Neural progenitor cell (in vitro differentiated cells): ENCODE measurements around the gene LILRA6. TPM values are rescaled to one million over a fixed set of nuclear protein-coding genes. Genes with fewer than 3 reads are reported as not detected.

ENCODE experiments used
- DNase-seq: peaks from one replicate; pipeline ENCODE4 v3.0.0-alpha.2; 2016; ENCODE audit warnings: low spot score
- H2AFZ ChIP-seq: fragments of 200-600 bp; sonication (generic); replicated peaks from 2 replicates; pipeline ENCODE4 v1.6.1; 2016; ENCODE audit warnings: antibody characterized with exemption
- H3F3A ChIP-seq: fragments of 200-600 bp; sonication (generic); 2 replicates; pipeline ENCODE4 v1.6.1; 2016; ENCODE audit warnings: antibody characterized with exemption, low read depth
- H3K27ac ChIP-seq: fragments of 200-600 bp; sonication (generic); 2 replicates; pipeline ENCODE4 v1.5.1; 2016; ENCODE audit warnings: mild to moderate bottlenecking
- H3K27me3 ChIP-seq: fragments of 200-600 bp; sonication (generic); 2 replicates; pipeline ENCODE4 v1.6.1; 2016; ENCODE audit warnings: mild to moderate bottlenecking, moderate library complexity
- H3K36me3 ChIP-seq: fragments of 200-600 bp; sonication (generic); 2 replicates; pipeline ENCODE4 v1.5.1; 2016
- H3K4me1 ChIP-seq: fragments of 200-600 bp; sonication (generic); 2 replicates; pipeline ENCODE4 v1.6.1; 2016; ENCODE audit warnings: mixed run types
- H3K4me2 ChIP-seq: fragments of 200-600 bp; sonication (generic); 2 replicates; pipeline ENCODE4 v1.6.1; 2016
- H3K4me3 ChIP-seq: fragments of 200-600 bp; sonication (generic); 2 replicates; pipeline ENCODE4 v1.5.1; 2016
- H3K79me2 ChIP-seq: fragments of 200-600 bp; sonication (generic); 2 replicates; pipeline ENCODE4 v1.6.1; 2016; ENCODE audit warnings: low read depth
- H3K9ac ChIP-seq: fragments of 200-600 bp; sonication (generic); 2 replicates; pipeline ENCODE4 v1.6.1; 2016
- H3K9me3 ChIP-seq: fragments of 200-600 bp; sonication (generic); 2 replicates; pipeline ENCODE4 v1.5.1; 2016; ENCODE audit warnings: low read depth
- H4K20me1 ChIP-seq: fragments of 200-600 bp; sonication (generic); 2 replicates; pipeline ENCODE4 v1.6.1; 2016; ENCODE audit warnings: low read depth
- H3K27ac Mint-ChIP-seq: 3 replicates; pipeline ENCODE4 v1.8.0; 2021; ENCODE audit warnings: mixed read lengths
- H3K27me3 Mint-ChIP-seq: 2 replicates; pipeline ENCODE4 v1.8.0; 2022; ENCODE audit warnings: low read depth, mild to moderate bottlenecking, inconsistent platforms, moderate library complexity, mixed read lengths; ENCODE audit not compliant: insufficient read depth
- H3K36me3 Mint-ChIP-seq: 3 replicates; pipeline ENCODE4 v1.8.0; 2021; ENCODE audit warnings: mixed read lengths
- H3K4me1 Mint-ChIP-seq: 3 replicates; pipeline ENCODE4 v1.8.0; 2021; ENCODE audit warnings: mixed read lengths
- H3K4me3 Mint-ChIP-seq: 3 replicates; pipeline ENCODE4 v1.8.0; 2021; ENCODE audit warnings: mild to moderate bottlenecking, moderate library complexity, mixed read lengths
- H3K9me3 Mint-ChIP-seq: 3 replicates; pipeline ENCODE4 v1.8.0; 2020; ENCODE audit warnings: mixed read lengths
- EZH2 ChIP-seq: fragments of 200-600 bp; sonication (generic); IDR thresholded peaks from 2 replicates; pipeline ENCODE4 v1.6.1; 2017; ENCODE audit warnings: antibody characterized with exemption, mild to moderate bottlenecking, moderate library complexity
- EZH2phosphoT487 ChIP-seq: fragments of 200-600 bp; sonication (generic); IDR thresholded peaks from 2 replicates; pipeline ENCODE4 v1.6.1; 2017; ENCODE audit warnings: antibody characterized with exemption
- total RNA-seq: library from RNA; depleted of rRNA; stranded (reverse); fragments of >200 nt; gene quantifications from 2 replicates; pipeline ENCODE4 v1.2.3, GENCODE V29; 2015; ENCODE audit warnings: low replicate concordance
- TF ChIP-seq, protein P1 (sequence below): fragments of 200-600 bp; sonication (generic); IDR thresholded peaks from 2 replicates; pipeline ENCODE4 v1.5.1; 2017; ENCODE audit warnings: antibody characterized with exemption, mild to moderate bottlenecking

LILRA6 gene
- total RNA-seq, 1 donor from 2014 or later, result not detected

DNA sequence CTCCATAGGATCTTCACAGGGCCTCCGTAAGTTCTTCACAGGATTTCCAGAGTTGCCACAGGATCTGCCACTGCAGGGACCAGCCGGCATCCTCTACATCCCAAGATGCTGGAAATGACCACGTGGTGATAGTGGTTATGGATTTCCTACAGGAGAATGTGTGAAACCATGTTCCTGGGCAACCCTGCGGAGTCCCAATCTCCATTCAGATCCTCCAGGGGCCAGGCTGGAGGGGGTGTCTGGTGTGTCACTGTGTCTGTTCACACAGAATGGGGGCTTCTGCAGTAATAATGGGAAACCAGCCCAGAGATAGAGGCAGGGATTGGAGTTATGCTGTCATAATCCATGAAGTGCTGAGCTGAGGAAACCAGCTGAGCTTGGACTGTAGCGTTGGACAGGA lies 8.6 kb downstream of the LILRA6 start:
- Mint-ChIP-seq H3K36me3 (no peaks in the 10 kb centered on the region), H3K27ac (no peak overlapping the region), H3K9me3 (peaks cover 17% of the 10 kb centered on the region), H3K4me1 (no peaks in the 10 kb centered on the region), H3K27me3 (peaks cover 7% of the 10 kb centered on the region), H3K4me3 (no peak overlapping the region)
- Histone ChIP-seq H3K4me2 (no peak overlapping the region), H3K9me3 (no peaks in the 10 kb centered on the region), H3K27me3 (peaks cover 79% of the 10 kb centered on the region), H2AFZ (no peak overlapping the region), H3K36me3 (no peaks in the 10 kb centered on the region), H3K4me3 (no peak overlapping the region), H3K9ac (no peak overlapping the region), H3F3A (no peaks in the 10 kb centered on the region), H3K79me2 (no peaks in the 10 kb centered on the region), H4K20me1 (no peaks in the 10 kb centered on the region), H3K4me1 (no peaks in the 10 kb centered on the region), H3K27ac (no peak overlapping the region)
- DNase-seq, result no peak
- TF ChIP-seq EZH2phosphoT487 (no peak), EZH2 (no peak)
- TF ChIP-seq, protein P1, sequence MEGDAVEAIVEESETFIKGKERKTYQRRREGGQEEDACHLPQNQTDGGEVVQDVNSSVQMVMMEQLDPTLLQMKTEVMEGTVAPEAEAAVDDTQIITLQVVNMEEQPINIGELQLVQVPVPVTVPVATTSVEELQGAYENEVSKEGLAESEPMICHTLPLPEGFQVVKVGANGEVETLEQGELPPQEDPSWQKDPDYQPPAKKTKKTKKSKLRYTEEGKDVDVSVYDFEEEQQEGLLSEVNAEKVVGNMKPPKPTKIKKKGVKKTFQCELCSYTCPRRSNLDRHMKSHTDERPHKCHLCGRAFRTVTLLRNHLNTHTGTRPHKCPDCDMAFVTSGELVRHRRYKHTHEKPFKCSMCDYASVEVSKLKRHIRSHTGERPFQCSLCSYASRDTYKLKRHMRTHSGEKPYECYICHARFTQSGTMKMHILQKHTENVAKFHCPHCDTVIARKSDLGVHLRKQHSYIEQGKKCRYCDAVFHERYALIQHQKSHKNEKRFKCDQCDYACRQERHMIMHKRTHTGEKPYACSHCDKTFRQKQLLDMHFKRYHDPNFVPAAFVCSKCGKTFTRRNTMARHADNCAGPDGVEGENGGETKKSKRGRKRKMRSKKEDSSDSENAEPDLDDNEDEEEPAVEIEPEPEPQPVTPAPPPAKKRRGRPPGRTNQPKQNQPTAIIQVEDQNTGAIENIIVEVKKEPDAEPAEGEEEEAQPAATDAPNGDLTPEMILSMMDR, result no peak

DNA sequence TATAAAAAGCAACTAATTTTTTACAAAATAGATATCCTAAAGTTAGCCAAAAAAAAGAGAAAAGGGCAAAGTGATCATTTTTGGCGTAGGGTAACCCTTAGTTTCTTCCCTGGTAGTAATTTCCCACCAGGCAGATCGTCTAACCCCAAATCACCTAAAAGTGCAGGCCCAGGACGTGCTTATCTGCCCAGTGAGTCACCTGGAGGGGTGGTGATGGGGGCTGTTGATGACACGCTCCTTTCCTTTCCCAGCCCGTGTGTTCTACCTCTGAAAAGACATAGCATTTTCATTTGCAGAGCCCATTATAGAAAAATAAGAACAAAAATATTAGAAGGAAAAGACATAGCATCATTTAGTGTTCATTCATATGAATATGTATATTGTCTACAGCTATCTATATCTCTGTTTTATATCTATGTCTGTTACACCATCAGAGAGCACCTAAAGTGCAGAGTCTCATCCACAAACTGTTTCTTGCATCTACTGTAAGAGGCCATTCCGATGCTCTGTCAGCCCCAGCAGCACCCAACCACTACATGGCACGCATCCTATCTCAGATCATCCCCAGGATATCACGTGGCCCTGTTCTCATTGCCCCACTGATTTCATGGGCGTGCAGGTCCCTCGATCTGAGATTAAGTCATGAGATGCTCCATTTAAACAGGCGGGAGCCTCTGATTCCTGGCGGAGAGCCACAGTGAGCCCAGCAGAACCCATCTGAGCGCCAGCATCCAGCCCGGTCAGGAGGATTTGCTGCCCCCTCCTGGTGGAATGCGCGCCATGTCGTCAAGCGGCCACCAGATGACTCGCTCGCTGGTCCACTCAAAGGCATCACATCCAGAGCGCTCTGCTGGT lies 11.3 kb downstream of the LILRA6 start:
- H3K36me3 ChIP-seq, result no peaks in the 10 kb centered on the region
- peak overlapping the region; percentile 23 for H3K27ac Mint-ChIP-seq
- H3K79me2 ChIP-seq, result no peaks in the 10 kb centered on the region
- no peaks in the 10 kb centered on the region for H3K36me3 Mint-ChIP-seq
- no peak for TF ChIP-seq EZH2
- TF ChIP-seq, protein P1, result peak; percentile 98
- H3K9ac ChIP-seq, result no peak overlapping the region
- H3F3A ChIP-seq, result no peaks in the 10 kb centered on the region
- H3K27me3 Mint-ChIP-seq, result peaks cover 3% of the 10 kb centered on the region
- H3K4me1 ChIP-seq, result no peaks in the 10 kb centered on the region
- H3K9me3 Mint-ChIP-seq, result peaks cover 20% of the 10 kb centered on the region
- no peak overlapping the region for H3K4me3 Mint-ChIP-seq
- no peaks in the 10 kb centered on the region for H3K4me1 Mint-ChIP-seq
- H3K4me3 ChIP-seq, result no peak overlapping the region
- peak; percentile 90 for DNase-seq
- H3K27me3 ChIP-seq, result peaks cover 64% of the 10 kb centered on the region
- H2AFZ ChIP-seq, result peak overlapping the region; percentile 81
- no peak overlapping the region for H3K27ac ChIP-seq
- H3K9me3 ChIP-seq, result no peaks in the 10 kb centered on the region
- H3K4me2 ChIP-seq, result no peak overlapping the region
- H4K20me1 ChIP-seq, result no peaks in the 10 kb centered on the region

DNA sequence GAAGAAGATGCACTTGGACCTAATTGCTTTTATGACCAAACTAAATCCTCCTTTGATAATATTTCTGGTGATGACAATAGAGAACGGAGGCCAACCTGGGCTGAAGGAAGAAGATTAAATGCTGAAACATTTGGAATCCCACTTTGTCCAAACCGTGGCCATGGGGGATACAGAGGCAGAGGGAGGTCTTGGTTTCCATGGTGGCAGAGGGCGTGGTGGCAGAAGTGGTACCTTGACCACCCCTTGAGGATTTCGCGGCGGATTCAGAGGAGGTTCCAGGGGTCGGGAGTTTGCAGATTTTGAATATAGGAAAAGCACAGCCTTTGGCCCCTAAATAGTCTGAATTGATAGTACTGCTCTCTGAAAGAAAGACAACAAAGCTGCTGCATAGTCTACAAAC lies 12.6 kb downstream of the LILRA6 start:
- no peak for TF ChIP-seq EZH2phosphoT487
- no peak for TF ChIP-seq EZH2
- TF ChIP-seq, protein P1, result no peak

More for the DNA sequence above, 12.6 kb downstream of the LILRA6 start:
- peaks cover 20% of the 10 kb centered on the region for H3K9me3 Mint-ChIP-seq
- no peaks in the 10 kb centered on the region for H3F3A ChIP-seq
- H3K36me3 Mint-ChIP-seq, result no peaks in the 10 kb centered on the region
- no peak overlapping the region for H3K27ac ChIP-seq
- no peaks in the 10 kb centered on the region for H3K9me3 ChIP-seq
- no peak overlapping the region for H2AFZ ChIP-seq
- no peaks in the 10 kb centered on the region for H4K20me1 ChIP-seq
- no peak overlapping the region for H3K27ac Mint-ChIP-seq
- H3K4me2 ChIP-seq, result no peak overlapping the region
- peaks cover 3% of the 10 kb centered on the region for H3K27me3 Mint-ChIP-seq
- no peak for DNase-seq
- no peaks in the 10 kb centered on the region for H3K36me3 ChIP-seq
- no peak overlapping the region for H3K4me3 Mint-ChIP-seq
- H3K4me1 ChIP-seq, result no peaks in the 10 kb centered on the region
- no peak overlapping the region for H3K9ac ChIP-seq
- no peaks in the 10 kb centered on the region for H3K4me1 Mint-ChIP-seq
- H3K27me3 ChIP-seq, result peaks cover 61% of the 10 kb centered on the region
- no peaks in the 10 kb centered on the region for H3K79me2 ChIP-seq
- H3K4me3 ChIP-seq, result no peak overlapping the region
